H9 (cell line): ENCODE data around the gene CCKAR. TPM values are rescaled to one million over a fixed set of nuclear protein-coding genes. Genes with fewer than 3 reads are reported as not detected.

Experiments used
- DNase-seq: peaks from one replicate; pipeline ENCODE4 v3.0.0-alpha.2; 2017
- H2AFZ ChIP-seq: one replicate; pipeline ENCODE4 v1.6.1; 2013; ENCODE audit warnings: mild to moderate bottlenecking, low read length, control low read depth, moderate library complexity
- H2AK5ac ChIP-seq: 2 replicates; pipeline ENCODE4 v1.6.1; 2013; ENCODE audit warnings: low read length, control low read depth, mixed read lengths; ENCODE audit not compliant: insufficient read length
- H2BK120ac ChIP-seq: one replicate; pipeline ENCODE4 v1.6.1; 2013; ENCODE audit warnings: low read depth, mild to moderate bottlenecking, low read length, control low read depth, inconsistent platforms; ENCODE audit not compliant: poor library complexity, severe bottlenecking
- H2BK12ac ChIP-seq: 2 replicates; pipeline ENCODE4 v1.6.1; 2013; ENCODE audit warnings: low read length, control low read depth, mixed read lengths, low read depth; ENCODE audit not compliant: insufficient read length
- H2BK15ac ChIP-seq: 2 replicates; pipeline ENCODE4 v1.6.1; 2013; ENCODE audit warnings: low read depth, low read length, control low read depth
- H2BK20ac ChIP-seq: one replicate; pipeline ENCODE4 v1.6.1; 2013; ENCODE audit warnings: low read depth, mild to moderate bottlenecking, low read length, control low read depth, inconsistent platforms; ENCODE audit not compliant: poor library complexity, severe bottlenecking
- H2BK5ac ChIP-seq: 2 replicates; pipeline ENCODE4 v1.6.1; 2013; ENCODE audit warnings: low read length, control low read depth, mixed read lengths; ENCODE audit not compliant: insufficient read length
- H3K14ac ChIP-seq: 2 replicates; pipeline ENCODE4 v1.6.1; 2013; ENCODE audit warnings: low read length, control low read depth; ENCODE audit not compliant: insufficient read depth
- H3K18ac ChIP-seq: 2 replicates; pipeline ENCODE4 v1.6.1; 2013; ENCODE audit warnings: low read depth, mild to moderate bottlenecking, mixed read lengths, low read length, control low read depth; ENCODE audit not compliant: insufficient read length
- H3K23ac ChIP-seq: 2 replicates; pipeline ENCODE4 v1.6.1; 2013; ENCODE audit warnings: low read length, control low read depth, mixed read lengths, low read depth; ENCODE audit not compliant: insufficient read length
- H3K23me2 ChIP-seq: 2 replicates; pipeline ENCODE4 v1.6.1; 2013; ENCODE audit warnings: low read depth, mild to moderate bottlenecking, mixed read lengths, low read length, control low read depth; ENCODE audit not compliant: insufficient read length, poor library complexity, severe bottlenecking
- H3K27ac ChIP-seq: 2 replicates; pipeline ENCODE4 v1.5.1; 2013; ENCODE audit warnings: low read length, control low read depth, mixed read lengths, low read depth; ENCODE audit not compliant: insufficient read length
- H3K27me3 ChIP-seq: 2 replicates; pipeline ENCODE4 v1.6.1; 2013; ENCODE audit warnings: low read length, control low read depth, inconsistent platforms; ENCODE audit not compliant: insufficient read depth
- H3K4ac ChIP-seq: 2 replicates; pipeline ENCODE4 v1.6.1; 2013; ENCODE audit warnings: low read depth, mild to moderate bottlenecking, control low read depth, inconsistent platforms, low read length, moderate library complexity
- H3K4me1 ChIP-seq: 2 replicates; pipeline ENCODE4 v1.6.1; 2013; ENCODE audit warnings: low read length, control low read depth, inconsistent platforms; ENCODE audit not compliant: insufficient read depth
- H3K4me2 ChIP-seq: 2 replicates; pipeline ENCODE4 v1.6.1; 2013; ENCODE audit warnings: low read length, control low read depth, mixed read lengths; ENCODE audit not compliant: insufficient read length, insufficient read depth
- H3K56ac ChIP-seq: 2 replicates; pipeline ENCODE4 v1.6.1; 2013; ENCODE audit warnings: low read depth, mild to moderate bottlenecking, mixed read lengths, low read length, control low read depth; ENCODE audit not compliant: insufficient read length
- H3K79me1 ChIP-seq: 2 replicates; pipeline ENCODE4 v1.6.1; 2013; ENCODE audit warnings: low read depth, mild to moderate bottlenecking, moderate library complexity, low read length, control low read depth, inconsistent platforms; ENCODE audit not compliant: insufficient read depth, poor library complexity, severe bottlenecking
- H3K79me2 ChIP-seq: 2 replicates; pipeline ENCODE4 v1.6.1; 2013; ENCODE audit warnings: low read length, control low read depth, inconsistent platforms; ENCODE audit not compliant: insufficient read depth
- H3K9ac ChIP-seq: 2 replicates; pipeline ENCODE4 v1.6.1; 2013; ENCODE audit warnings: low read length, control low read depth, mixed read lengths; ENCODE audit not compliant: insufficient read length; ENCODE audit errors: extremely low read depth
- H3K9me3 ChIP-seq: one replicate; pipeline ENCODE4 v1.6.1; 2013; ENCODE audit warnings: low read depth, low read length, inconsistent platforms; ENCODE audit not compliant: control insufficient read depth
- H3T11ph ChIP-seq: one replicate; pipeline ENCODE4 v1.6.1; 2013; ENCODE audit warnings: mild to moderate bottlenecking, low read length, control low read depth, inconsistent platforms
- H4K20me1 ChIP-seq: one replicate; pipeline ENCODE4 v1.6.1; 2013; ENCODE audit not compliant: control insufficient read depth, insufficient read length, insufficient read depth
- H4K5ac ChIP-seq: 2 replicates; pipeline ENCODE4 v1.6.1; 2013; ENCODE audit warnings: low read depth, mild to moderate bottlenecking, mixed read lengths, low read length, control low read depth; ENCODE audit not compliant: insufficient read length
- H4K8ac ChIP-seq: replicated peaks from 2 replicates; pipeline ENCODE4 v1.6.1; 2013; ENCODE audit warnings: low read length, control low read depth, mixed read lengths, low read depth; ENCODE audit not compliant: insufficient read length
- H4K91ac ChIP-seq: 2 replicates; pipeline ENCODE4 v1.6.1; 2013; ENCODE audit warnings: low read depth, mild to moderate bottlenecking, moderate library complexity, mixed read lengths, low read length, control low read depth; ENCODE audit not compliant: insufficient read length
- H3K27ac Mint-ChIP-seq, 3 experiments: 2 replicates in 2 of 3; 3 replicates in 1 of 3; pipeline ENCODE4 v1.8.0; 2020 to 2021; ENCODE audit warnings: mixed read lengths in 3 of 3, mild to moderate bottlenecking in 1 of 3, moderate library complexity in 1 of 3
- H3K27me3 Mint-ChIP-seq: 2 replicates; pipeline ENCODE4 v1.8.0; 2021; ENCODE audit warnings: low read depth, mild to moderate bottlenecking, moderate library complexity, mixed read lengths
- H3K36me3 Mint-ChIP-seq, 3 experiments: 2 replicates in 2 of 3; 3 replicates in 1 of 3; pipeline ENCODE4 v1.8.0; 2020 to 2021; ENCODE audit warnings: low read depth in 3 of 3, mixed read lengths in 3 of 3; ENCODE audit not compliant: insufficient read depth in 1 of 3
- H3K4me1 Mint-ChIP-seq, 2 experiments: 2 replicates each; pipeline ENCODE4 v1.8.0; 2020; ENCODE audit warnings: mixed read lengths in 2 of 2
- H3K4me3 Mint-ChIP-seq, 2 experiments: 2 replicates in 1 of 2; 3 replicates in 1 of 2; pipeline ENCODE4 v1.8.0; 2020 to 2021; ENCODE audit warnings: mild to moderate bottlenecking in 2 of 2, mixed read lengths in 2 of 2, moderate library complexity in 1 of 2
- H3K9me3 Mint-ChIP-seq, 2 experiments: 2 replicates in 1 of 2; 3 replicates in 1 of 2; pipeline ENCODE4 v1.8.0; 2020; ENCODE audit warnings: mild to moderate bottlenecking in 2 of 2, mixed read lengths in 2 of 2, moderate library complexity in 1 of 2
- WGBS: extraction: QIAGEN DNeasy Blood & Tissue Kit; methylation state at CpG from one replicate; pipeline ENCODE4 v1.1.7; 2013; ENCODE audit warnings: missing lambda C conversion rate, low lambda C conversion rate, mixed read lengths; ENCODE audit not compliant: insufficient read length; ENCODE audit errors: extremely low coverage; 5-methylcytosine and 5-hydroxymethylcytosine counted together
- total RNA-seq: library from RNA; stranded (reverse); gene quantifications from 2 replicates; pipeline ENCODE4 v1.2.1, GENCODE V29; 2021
- TF ChIP-seq, protein P1 (sequence below): fragments of 200-600 bp; sonication (generic); conservative IDR thresholded peaks from 3 replicates; pipeline ENCODE4 v1.8.0; 2021; ENCODE audit warnings: antibody characterized with exemption, mild to moderate bottlenecking

CCKAR gene
- total RNA-seq, 1 experiment from 2014 or later, result not detected

DNA sequence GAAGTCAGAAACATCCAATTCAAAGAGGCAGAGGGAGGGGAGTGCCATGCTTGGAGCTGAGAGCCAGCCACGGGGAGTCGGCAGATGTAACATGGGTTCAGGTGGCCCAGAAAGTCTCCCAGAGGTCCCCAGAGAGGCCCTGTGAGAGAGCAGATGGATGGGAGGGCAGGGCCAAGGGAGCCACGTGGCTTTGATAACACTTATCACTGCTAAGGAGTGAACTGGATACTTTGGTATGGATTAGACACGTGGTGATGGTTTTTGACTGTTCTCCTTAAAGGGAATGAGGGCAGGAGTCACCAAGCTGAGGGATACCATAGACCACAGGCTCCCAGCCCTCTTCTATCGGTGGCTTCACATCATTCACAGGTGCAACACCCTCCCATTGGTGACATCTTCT lies 13.7 kb downstream of the CCKAR start:
- Histone ChIP-seq H2BK15ac (no peak overlapping the region), H4K8ac (no peak overlapping the region), H2BK20ac (no peak overlapping the region), H3K27me3 (no peaks in the 10 kb centered on the region), H3K27ac (no peak overlapping the region), H3K9ac (no peak overlapping the region), H2AK5ac (no peak overlapping the region), H3K23me2 (no peaks in the 10 kb centered on the region), H3K79me2 (no peaks in the 10 kb centered on the region), H3K4me2 (no peak overlapping the region), H3K9me3 (no peaks in the 10 kb centered on the region), H3K14ac (no peak overlapping the region), H2BK12ac (no peak overlapping the region), H3K56ac (no peak overlapping the region), H3K4ac (no peak overlapping the region), H4K5ac (no peak overlapping the region), H2AFZ (no peak overlapping the region), H3K79me1 (no peaks in the 10 kb centered on the region), H4K20me1 (no peaks in the 10 kb centered on the region), H2BK120ac (no peak overlapping the region), H3K4me1 (no peaks in the 10 kb centered on the region; the same call in 1 of the 2 replicates), H4K91ac (no peak overlapping the region), H3K23ac (no peak overlapping the region), H3K18ac (no peak overlapping the region), H2BK5ac (no peak overlapping the region), H3T11ph (no peak overlapping the region)
- WGBS, result no CpG with 5 or more reads among the region's 5 CpGs
- peaks cover 0 to 4% of the 10 kb centered on the region in 2 experiments; a peak in 1 of 4 replicates for H3K4me1 Mint-ChIP-seq
- H3K9me3 Mint-ChIP-seq, result no peaks in the 10 kb centered on the region; a peak in 1 of 5 replicates
- TF ChIP-seq, protein P1, sequence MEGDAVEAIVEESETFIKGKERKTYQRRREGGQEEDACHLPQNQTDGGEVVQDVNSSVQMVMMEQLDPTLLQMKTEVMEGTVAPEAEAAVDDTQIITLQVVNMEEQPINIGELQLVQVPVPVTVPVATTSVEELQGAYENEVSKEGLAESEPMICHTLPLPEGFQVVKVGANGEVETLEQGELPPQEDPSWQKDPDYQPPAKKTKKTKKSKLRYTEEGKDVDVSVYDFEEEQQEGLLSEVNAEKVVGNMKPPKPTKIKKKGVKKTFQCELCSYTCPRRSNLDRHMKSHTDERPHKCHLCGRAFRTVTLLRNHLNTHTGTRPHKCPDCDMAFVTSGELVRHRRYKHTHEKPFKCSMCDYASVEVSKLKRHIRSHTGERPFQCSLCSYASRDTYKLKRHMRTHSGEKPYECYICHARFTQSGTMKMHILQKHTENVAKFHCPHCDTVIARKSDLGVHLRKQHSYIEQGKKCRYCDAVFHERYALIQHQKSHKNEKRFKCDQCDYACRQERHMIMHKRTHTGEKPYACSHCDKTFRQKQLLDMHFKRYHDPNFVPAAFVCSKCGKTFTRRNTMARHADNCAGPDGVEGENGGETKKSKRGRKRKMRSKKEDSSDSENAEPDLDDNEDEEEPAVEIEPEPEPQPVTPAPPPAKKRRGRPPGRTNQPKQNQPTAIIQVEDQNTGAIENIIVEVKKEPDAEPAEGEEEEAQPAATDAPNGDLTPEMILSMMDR, result no peak
- H3K27ac Mint-ChIP-seq, result no peak overlapping the region; a peak in 1 of 7 replicates
- H3K4me3 Mint-ChIP-seq, result no peak overlapping the region
- no peak for DNase-seq
- H3K27me3 Mint-ChIP-seq, result no peaks in the 10 kb centered on the region; the same call in none of the 2 replicates
- no peaks in the 10 kb centered on the region for H3K36me3 Mint-ChIP-seq
